Glomerular visceral epithelial cell (primary cell): ENCODE measurements around the gene NCKAP5.
A peak's percentile ranks its signal among the peaks of the same experiment; 100 is the strongest.

Source experiments
- DNase-seq: peaks from one replicate; pipeline ENCODE4 v3.0.0-alpha.2; 2016; ENCODE audit errors: extremely low spot score

NCKAP5 gene

GRCh38 chr2:133568172-133568571 lies at the start of gene NCKAP5:
NCKAP5 (minus strand) TSS chr2:133568463; CDS start chr2:133517526, 50,937 bp downstream.
- peak; percentile 51 for DNase-seq

- DNase-seq, result no peak
Measured at GRCh38 chr2:133609664-133610063, 41.4 kb upstream of the NCKAP5 start.

- DNase-seq, result no peak
Measured at GRCh38 chr2:133608291-133608690, 40.0 kb upstream of the NCKAP5 start.

GRCh38 chr2:133607679-133608078 lies 39.4 kb upstream of the NCKAP5 start:
- DNase-seq, result peak; percentile 82

GRCh38 chr2:133606616-133607015 lies 38.4 kb upstream of the NCKAP5 start:
- DNase-seq, result peak; percentile 56

DNA sequence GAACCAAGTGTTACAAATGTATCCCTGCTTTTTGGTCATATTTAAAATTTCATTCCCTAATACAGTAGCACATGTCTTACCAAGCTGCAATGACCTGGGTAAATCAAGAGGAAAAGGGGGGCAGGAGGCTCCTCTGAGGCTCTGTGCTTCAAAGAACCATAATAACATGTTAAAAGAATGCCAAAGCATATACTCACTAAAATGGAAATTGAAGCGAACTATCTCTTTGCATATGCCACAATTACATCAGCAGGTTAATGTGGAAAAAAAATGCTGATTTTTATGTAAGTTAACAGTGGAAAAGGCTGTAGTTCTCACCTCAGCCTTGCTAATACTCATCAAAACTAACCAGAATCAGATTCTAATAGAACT lies 37.5 kb upstream of the NCKAP5 start:
- no peak for DNase-seq

DNA sequence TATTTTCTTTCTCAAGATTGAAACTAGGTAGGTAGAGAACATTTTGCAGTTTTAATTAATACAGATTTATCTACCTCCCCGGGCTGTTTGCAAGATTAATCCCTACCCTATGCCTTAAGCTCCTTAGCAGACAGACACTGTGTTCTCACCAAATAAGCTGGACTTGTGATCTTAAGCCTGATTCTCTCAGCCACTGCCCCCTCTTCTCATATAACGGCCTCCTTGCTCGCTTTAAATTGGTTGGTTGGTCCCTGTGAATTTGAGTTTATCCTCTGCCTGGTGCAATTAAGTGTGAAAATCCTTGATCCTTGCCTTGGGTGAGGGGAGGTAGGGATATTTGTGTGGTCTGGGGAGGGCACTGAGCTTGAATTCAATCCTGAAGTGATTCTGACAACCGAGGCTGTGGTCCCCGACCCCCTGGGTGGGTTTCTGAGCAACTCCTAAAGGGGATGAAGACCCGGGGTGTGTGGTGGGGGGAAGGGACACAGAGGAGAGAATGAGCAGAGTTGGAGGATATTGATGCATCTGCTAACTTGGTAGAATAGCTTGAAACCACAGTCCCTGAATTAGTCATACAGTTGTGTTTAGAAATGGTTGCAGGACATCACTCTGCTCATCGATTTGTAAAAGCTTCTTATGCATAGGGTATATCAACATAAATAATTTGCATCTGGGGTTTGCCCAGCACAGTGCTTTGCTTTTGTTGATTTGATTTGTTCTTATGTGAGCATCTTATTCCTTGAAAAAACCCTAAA lies 36.9 kb upstream of the NCKAP5 start:
- peak; percentile 53 for DNase-seq

- DNase-seq, result no peak
Measured at GRCh38 chr2:133603109-133603508, 34.8 kb upstream of the NCKAP5 start.

GRCh38 chr2:133602538-133602937 lies 34.3 kb upstream of the NCKAP5 start:
- DNase-seq, result no peak

GRCh38 chr2:133600266-133600928 lies 32.1 kb upstream of the NCKAP5 start:
- no peak for DNase-seq

GRCh38 chr2:133599811-133600210 lies 31.5 kb upstream of the NCKAP5 start:
- no peak for DNase-seq

DNA sequence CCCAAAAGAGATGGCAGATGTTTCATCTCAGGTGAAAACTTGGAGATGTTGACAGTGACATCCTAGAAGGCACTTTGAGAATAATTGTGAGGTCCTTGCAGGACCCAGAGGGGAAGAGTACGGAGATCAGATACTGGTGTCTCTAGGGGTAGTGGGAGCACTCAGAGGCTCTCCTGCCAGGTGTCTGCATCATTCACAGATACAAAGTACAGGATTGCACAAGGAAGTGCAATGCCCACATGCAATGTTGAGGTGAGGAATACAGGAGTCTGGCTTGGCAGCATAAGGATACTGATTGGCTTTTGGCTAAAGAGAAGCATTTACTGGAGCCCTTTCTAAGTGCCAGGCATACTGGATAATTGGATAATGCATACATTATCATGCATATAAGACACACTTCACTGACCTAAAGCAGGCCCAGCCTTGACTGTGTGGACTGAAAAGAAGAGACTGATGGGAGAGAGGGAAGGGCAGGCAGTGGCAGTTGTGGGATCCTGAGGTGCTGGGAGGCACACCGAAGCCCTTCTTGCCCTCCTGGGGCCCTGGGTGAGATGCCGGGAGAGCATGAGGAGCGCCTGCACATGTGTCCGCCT lies 31.0 kb upstream of the NCKAP5 start:
- no peak for DNase-seq

- no peak for DNase-seq
Measured at GRCh38 chr2:133598769-133599168, 30.5 kb upstream of the NCKAP5 start.

DNA sequence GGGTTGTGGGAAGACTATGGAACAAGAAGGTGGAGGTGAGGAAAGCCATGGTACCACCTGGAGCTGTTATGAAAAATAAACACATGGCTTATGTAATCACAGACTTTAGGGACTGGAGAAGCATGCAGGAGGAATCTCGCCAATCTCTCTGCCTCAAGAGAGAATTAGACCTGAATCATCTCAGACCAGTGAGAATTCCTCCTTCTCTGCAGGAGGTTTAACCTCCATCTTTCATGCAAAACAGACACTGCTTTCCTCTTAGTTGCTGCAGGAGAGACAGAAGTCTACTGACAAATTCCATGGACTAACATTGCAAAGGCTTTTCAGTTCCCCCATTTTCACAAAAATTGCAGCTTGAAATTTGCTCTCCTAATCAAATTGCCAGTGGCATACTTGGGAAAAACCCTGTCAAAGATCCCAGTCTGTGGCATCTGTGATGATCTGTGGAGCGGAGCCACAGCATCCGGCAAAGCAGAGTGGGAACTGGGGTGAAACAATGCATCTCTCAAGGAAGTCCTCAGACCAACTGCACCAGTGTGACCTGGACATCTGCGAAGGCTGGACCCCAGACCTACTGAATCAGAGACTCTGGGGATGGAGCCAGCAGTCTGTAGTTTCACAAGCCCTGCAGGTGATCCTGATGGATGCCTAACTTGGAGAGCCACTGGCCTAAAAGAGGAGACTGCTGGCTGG lies 28.6 kb upstream of the NCKAP5 start:
- DNase-seq, result peak; percentile 70

DNA sequence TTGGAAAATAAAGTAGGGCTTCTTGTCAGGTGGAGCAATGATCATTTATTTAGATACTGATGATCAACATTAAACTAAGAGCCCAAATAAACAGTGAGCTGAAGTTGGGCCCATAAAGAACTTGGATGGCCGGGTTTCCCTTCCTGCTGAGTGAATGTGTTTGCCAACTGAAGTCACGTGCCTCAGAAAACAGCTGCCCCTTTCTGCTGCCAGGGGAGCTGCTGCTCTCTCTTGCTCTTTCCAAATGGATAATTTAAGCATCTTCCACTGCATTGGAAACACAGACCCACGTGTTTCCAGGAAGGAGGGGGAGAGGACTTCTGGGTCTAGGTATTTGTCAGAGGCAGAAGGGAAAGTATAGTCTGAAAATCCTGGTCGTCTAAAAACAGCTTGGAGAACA lies 22.9 kb upstream of the NCKAP5 start:
- peak; percentile 74 for DNase-seq

DNA sequence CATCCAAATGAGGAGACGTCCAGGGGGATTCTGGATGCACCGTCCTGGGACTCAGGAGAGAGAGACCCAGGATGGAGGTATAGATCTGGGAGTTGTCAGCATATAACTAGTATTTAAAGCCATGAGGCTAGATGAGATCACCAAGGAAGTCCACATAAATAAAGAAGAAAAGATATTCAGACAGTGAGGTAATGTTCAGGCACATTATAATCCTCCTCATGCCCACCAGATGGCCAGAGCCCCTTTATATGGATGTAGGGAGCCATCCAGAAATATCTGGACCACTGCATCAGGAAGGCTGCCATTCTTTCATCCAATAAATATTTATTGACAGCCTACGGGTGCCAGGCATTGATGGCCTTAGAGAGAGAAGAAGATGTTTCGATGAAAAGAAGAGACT lies 21.2 kb upstream of the NCKAP5 start:
- DNase-seq, result peak; percentile 79

DNA sequence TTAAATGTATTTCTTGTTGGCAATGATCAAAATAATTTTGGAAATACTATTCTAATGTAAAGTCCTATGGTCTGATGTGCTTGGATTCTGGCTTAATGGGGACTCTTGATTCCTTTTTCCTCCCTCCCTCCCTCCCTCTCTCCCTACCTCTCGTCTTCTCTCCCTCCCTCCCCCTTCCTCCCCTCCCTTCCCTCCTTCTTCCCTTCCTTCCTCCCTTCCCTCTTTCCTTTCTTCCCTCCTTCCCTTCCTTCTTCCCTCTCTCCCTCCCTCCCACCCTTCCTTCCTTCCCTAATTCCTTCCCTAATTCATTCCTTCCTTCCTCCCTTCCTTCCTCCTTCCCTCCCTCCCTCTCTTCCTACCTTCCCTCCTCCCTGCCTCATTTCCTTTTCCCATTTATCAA lies 19.9 kb upstream of the NCKAP5 start:
- no peak for DNase-seq

- no peak for DNase-seq
Measured at GRCh38 chr2:133586978-133587377, 18.7 kb upstream of the NCKAP5 start.

DNA sequence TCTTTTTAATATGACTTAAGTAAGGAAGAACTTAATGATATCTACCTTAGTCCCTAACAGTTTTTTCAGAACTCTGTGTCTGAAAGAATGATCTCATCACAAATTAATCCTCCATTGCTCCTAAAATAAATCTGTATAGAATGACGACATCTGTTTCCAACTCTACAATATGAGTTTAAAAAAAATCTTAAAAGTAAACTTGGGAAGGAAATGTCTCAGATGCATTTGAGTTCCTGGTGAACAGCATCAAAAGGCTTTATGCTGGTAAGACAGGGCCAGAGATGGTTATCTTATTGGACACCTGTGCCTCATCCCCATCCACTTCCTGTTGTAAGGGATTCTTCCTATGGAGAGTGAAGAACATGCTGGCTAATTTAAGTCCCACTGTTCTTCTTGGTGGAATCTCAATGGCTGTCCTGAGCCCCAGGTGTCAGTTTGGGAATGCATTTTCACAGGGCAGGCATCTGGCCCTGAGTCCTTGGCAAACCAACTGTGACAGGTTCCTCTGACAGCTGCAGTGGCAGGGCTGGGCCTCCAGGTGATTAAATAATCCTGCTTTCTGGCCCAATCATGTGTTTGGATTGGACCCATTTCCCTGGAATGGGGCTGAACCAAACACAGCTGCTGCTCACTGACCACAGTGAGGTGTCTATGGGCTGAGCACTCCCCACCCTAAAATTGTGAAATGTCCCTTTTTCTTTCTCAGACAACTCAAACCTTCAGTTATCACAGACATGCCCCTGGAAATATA lies 12.9 kb upstream of the NCKAP5 start:
- DNase-seq, result peak; percentile 41

DNA sequence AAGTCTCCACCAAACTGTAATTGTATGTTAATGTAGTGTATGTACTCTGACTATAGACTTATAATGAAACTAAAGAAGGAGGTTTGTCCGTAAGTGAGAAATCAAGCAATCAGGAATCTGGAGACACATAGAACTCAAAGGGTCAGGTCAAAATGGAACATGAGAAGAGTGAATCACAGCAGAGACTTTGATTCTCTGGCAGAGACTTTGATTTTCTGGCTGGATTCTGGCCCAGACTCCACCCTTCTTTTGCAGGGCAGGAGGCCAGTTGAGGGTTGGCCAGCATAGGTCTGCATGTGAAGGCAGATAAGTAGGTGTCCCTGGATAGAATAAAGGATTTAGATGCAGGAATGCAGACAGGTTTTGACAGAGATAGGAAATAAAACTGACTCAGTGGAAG lies 11.0 kb upstream of the NCKAP5 start:
- DNase-seq, result peak; percentile 44

DNA sequence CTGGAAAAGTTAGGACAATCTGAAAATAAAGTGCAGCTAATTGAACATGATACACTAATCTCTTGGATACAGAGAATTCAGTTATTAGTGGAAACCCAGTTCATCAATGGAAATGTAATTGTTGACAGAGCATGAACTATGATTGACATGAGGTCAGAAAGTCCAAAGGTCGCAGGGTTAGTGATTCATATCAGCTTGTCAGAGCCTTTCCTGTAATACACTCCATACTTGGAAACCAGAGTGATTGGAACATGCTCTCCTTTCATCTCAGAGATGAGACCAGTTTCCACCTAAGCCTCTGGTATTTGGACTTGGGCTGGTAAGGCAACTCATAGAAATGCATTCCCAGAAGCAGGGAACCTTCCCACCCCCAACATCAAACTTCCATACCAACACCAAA lies 8.5 kb upstream of the NCKAP5 start:
- DNase-seq, result no peak

DNA sequence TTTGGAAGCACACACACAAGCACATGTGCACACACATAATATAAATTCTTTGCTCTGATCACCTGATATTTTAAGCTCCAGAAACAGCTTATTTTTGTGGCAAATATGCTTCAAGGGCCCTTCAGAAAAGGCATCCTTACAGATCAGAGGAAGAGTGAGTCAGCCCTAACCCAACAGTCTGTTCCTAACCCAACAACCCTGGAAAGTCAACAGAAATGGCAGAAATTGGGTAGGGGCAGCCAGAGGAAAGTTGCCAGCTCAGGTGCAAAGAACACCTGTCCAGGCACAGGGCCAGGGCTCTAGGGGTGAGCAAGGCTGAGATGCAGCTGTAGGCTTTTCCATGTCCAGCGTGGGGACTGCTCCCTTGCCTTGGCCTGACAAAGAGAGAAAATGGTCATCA lies 6.4 kb upstream of the NCKAP5 start:
- no peak for DNase-seq
